ENCODE results near the gene RAB14. TPM values are rescaled to one million over a fixed set of nuclear protein-coding genes. Genes with fewer than 3 reads are reported as not detected.

Gene RAB14
- total and polyA plus RNA-seq, 10 of the 15 experiments (the other 5 are each of a cell fraction or from before 2014, with no cell fraction given), result 16.7 to 59.9 (median 25.4) TPM

DNA sequence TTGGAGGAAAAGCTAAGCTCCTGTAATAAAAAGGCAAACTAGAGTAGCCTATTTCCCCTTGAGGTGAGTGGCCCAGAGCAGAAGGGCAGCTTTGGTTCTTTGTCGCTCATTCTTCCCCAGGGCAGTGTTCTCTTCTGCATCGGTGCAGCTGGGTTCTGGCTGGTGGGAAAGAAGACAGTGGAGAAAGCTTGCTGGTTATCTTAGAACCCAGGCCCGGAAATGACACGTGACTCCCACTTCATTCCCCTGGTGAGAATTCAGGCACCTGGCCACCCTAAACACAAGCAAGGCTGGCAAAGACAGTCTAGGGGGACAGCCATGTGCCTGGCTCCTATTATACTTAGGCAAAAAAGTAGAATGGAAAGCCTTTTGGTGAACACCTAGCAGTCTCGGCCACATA is 33.8 kb upstream of the RAB14 start:
- BruUV-seq (replicated peaks), result no TSS peak
- intact Hi-C loops (cut with micrococcal nuclease; ENCODE audit: unreplicated experiment), result no loop called here
- Histone ChIP-seq H3K4me3 (no peak overlapping the region), H3K36me3 (ENCODE audit: control insufficient read depth in 2 of 2, insufficient read depth in 2 of 2, low read length in 1 of 2) (no peaks in the 10 kb centered on the region; a peak in 1 of 4 replicates), H3K27me3 (replicated peaks in 1 of 2; ENCODE audit: control insufficient read depth in 2 of 2, insufficient read depth in 2 of 2, low read length in 1 of 2) (no peaks in the 10 kb centered on the region), H3K79me2 (ENCODE audit: control insufficient read depth, insufficient read depth, low read length) (no peaks in the 10 kb centered on the region), H2AFZ (ENCODE audit: control insufficient read depth, low read depth, low read length) (no peak overlapping the region), H3K9me3 (replicated peaks; ENCODE audit: control insufficient read depth, insufficient read depth, low read length) (no peaks in the 10 kb centered on the region), H3K9ac (ENCODE audit: control insufficient read depth, insufficient read depth, low read length) (no peak overlapping the region), H4K20me1 (ENCODE audit: control insufficient read depth, insufficient read depth) (no peaks in the 10 kb centered on the region), H3K4me2 (ENCODE audit: control insufficient read depth, insufficient read depth) (no peak overlapping the region), H3K4me1 (ENCODE audit: control insufficient read depth, insufficient read depth, low read length) (no peaks in the 10 kb centered on the region), H3K27ac (ENCODE audit: control insufficient read depth, insufficient read depth) (no peak overlapping the region)
- ChIA-PET CTCF (interaction anchor here (1.4 to 1.7 kb wide), 2 partner anchors 23 to 43 kb away, joined by 5 to 7 read pairs; no protein-coding TSS in a partner anchor), SMC1A (ENCODE audit: uncharacterized antibody, unreplicated experiment) (interaction anchor here (1.2 to 1.9 kb wide), 2 partner anchors 10 to 14 kb away, joined by 5 to 9 read pairs; no protein-coding TSS in a partner anchor), POLR2A (no interaction called here), RAD21 (ENCODE audit: unreplicated experiment) (interaction anchor here (2.0 kb wide), 1 partner anchor 22 kb away, joined by 5 read pairs; no protein-coding TSS in a partner anchor)
- in situ Hi-C loops (cut with MboI), result no loop called here
- WGBS (ENCODE audit: insufficient coverage, insufficient replicate concordance, low lambda C conversion rate, missing lambda C conversion rate), result 98% methylated on average over 5 of the region's 5 CpGs
- no peak for ATAC-seq
- no peak for FAIRE-seq
- TF ChIP-seq SP1 (IDR thresholded peaks at IDR 0.05; ENCODE audit: low read depth, low read length) (no peak), JUNB (IDR thresholded peaks at IDR 0.05) (no peak), MXI1 (IDR thresholded peaks at IDR 0.05; ENCODE audit: low read depth, low read length) (no peak)
- TF ChIP-seq, protein P1, sequence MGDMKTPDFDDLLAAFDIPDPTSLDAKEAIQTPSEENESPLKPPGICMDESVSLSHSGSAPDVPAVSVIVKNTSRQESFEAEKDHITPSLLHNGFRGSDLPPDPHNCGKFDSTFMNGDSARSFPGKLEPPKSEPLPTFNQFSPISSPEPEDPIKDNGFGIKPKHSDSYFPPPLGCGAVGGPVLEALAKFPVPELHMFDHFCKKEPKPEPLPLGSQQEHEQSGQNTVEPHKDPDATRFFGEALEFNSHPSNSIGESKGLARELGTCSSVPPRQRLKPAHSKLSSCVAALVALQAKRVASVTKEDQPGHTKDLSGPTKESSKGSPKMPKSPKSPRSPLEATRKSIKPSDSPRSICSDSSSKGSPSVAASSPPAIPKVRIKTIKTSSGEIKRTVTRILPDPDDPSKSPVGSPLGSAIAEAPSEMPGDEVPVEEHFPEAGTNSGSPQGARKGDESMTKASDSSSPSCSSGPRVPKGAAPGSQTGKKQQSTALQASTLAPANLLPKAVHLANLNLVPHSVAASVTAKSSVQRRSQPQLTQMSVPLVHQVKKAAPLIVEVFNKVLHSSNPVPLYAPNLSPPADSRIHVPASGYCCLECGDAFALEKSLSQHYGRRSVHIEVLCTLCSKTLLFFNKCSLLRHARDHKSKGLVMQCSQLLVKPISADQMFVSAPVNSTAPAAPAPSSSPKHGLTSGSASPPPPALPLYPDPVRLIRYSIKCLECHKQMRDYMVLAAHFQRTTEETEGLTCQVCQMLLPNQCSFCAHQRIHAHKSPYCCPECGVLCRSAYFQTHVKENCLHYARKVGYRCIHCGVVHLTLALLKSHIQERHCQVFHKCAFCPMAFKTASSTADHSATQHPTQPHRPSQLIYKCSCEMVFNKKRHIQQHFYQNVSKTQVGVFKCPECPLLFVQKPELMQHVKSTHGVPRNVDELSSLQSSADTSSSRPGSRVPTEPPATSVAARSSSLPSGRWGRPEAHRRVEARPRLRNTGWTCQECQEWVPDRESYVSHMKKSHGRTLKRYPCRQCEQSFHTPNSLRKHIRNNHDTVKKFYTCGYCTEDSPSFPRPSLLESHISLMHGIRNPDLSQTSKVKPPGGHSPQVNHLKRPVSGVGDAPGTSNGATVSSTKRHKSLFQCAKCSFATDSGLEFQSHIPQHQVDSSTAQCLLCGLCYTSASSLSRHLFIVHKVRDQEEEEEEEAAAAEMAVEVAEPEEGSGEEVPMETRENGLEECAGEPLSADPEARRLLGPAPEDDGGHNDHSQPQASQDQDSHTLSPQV (IDR thresholded peaks at IDR 0.05), result no peak
- DNase-seq (ENCODE audit: low read depth, low spot score), result no peak
